Measurements from ENCODE around the gene FSIP1.
A peak's percentile ranks its signal among the peaks of the same experiment; 100 is the strongest.

Gene FSIP1

GRCh38 chr15:39589815-39590644 lies 192.6 kb downstream of the FSIP1 start:
- no peak for DNase-seq

DNA sequence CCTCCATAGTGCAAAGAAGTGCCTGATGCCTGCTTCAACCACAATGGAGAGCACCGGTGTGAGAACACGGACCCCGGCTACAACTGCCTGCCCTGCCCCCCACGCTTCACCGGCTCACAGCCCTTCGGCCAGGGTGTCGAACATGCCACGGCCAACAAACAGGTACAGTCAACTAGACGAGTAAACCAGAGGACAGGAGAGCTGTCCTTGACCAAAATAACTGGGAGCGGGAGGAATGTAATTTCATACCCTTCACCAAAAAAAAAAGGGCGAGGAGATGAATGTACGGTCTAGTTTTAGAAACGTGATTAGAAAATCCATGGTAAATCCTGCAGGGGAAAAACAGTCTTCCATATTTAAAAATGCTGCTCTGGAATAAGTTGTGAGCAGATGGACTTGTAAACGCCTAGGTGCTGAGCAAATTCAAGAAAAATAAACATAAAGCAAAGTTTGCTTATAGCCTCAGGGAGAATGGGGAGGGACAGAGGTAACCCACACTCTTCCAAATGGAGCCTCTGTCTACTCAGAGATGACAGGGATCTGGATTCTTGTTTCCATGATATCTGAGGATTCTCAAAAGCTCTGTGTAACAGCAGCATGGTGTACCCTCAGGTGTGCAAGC lies 193.3 kb downstream of the FSIP1 start:
- DNase-seq = no peak

DNA sequence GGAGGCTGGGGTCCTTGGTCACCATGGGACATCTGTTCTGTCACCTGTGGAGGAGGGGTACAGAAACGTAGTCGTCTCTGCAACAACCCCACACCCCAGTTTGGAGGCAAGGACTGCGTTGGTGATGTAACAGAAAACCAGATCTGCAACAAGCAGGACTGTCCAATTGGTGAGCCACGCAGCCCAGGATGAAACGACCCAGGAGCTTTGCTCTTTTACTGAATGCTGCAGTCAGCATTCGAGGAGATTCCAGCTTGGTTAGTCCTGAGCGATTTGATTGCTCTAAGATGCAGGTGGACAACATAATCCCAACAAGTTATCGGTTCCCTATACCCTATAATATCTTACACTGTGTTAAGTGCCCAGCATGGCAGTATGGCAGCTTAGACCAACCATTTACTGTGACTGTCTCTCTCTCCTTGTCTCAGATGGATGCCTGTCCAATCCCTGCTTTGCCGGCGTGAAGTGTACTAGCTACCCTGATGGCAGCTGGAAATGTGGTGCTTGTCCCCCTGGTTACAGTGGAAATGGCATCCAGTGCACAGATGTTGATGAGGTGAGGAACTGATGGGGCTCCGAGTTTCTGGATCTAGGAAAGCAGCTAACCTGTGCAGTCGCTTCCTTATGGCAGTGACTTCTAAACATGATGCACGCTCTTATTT lies 194.0 kb downstream of the FSIP1 start:
- DNase-seq = no peak

DNA sequence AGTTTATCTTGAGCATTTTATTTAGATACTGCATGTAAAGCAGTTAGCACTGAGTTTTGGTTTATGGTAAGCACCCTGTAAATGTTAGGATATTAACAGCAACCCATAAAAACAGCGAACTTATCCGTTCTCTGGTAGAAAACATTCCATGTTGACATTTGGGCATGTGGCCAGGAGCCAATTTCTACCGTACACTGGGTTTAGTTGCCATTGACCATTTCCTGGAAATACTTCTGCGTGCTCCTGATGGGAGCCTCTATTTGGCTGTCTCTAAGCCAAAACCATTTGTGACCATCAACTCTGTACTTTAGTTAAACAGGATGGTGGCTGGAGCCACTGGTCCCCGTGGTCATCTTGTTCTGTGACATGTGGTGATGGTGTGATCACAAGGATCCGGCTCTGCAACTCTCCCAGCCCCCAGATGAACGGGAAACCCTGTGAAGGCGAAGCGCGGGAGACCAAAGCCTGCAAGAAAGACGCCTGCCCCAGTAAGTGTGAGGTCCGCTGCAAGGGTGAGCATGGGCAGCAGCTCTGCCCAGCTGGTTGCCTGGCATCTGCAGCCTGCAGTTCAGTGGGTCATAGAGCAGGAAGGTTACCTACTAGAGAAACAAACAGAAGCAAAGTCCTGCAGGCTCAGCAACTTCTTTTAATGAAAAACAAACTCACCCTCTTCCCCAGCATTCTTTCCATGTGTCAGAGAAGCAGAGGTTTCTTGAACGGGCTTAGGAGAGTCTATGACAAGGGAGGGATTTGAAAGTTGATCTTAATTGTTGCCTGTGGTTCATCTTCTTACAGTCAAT lies 194.7 kb downstream of the FSIP1 start:
- DNase-seq = no peak

DNA sequence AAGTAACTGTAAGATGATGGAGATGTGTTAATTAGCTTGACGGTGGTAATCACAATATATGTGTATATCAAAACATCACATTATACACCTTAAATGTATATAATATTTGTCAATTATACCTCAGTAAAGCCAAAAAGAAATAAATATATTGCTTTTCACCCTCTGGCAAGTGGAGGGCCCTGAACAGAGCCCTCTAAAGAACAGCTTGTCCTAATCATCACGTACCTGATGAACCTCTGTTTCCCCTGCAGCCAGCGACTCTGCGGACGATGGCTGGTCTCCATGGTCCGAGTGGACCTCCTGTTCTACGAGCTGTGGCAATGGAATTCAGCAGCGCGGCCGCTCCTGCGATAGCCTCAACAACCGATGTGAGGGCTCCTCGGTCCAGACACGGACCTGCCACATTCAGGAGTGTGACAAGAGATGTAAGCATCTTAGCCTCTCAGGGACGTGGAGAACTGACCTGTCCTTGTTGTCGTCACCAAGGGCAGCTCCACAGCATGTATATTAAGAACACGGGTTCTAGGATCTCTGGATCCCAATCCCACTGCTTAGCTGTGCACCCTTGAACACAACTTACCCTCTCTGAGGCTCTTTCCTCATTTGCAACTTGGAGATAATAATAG lies 195.4 kb downstream of the FSIP1 start:
- no peak for DNase-seq

DNA sequence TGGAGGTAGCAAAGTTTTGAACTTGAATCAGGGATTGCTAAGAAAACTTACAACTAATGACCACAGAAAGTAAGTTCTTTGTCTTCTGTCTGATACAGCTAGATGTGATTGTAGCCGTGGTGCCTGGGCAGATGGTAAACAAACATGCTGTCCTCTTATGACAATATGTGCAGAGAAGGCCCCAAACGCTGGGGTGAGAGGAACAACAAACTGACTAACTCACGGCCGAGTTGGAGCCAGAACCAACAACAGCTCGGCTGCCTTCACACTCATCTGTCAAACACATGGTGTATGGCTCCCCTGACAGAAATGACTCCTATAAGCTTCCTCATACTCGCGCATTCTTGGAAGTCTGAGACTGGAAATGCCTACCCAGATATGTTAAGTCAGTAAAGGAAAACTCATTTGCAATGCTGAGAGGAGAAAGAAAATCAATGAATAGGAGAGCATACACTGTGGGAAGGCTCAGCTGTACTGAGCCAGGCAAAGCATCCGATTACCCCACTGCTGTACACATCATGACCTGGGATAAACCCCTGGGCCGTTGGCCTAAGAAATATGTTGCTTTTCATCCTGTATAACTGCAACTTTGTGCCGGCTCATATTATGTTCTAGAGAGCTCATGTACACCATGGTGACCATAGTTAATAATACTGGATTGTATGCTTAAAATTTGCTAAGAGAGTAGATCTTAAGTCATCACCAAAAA lies 196.1 kb downstream of the FSIP1 start:
- no peak for DNase-seq

DNA sequence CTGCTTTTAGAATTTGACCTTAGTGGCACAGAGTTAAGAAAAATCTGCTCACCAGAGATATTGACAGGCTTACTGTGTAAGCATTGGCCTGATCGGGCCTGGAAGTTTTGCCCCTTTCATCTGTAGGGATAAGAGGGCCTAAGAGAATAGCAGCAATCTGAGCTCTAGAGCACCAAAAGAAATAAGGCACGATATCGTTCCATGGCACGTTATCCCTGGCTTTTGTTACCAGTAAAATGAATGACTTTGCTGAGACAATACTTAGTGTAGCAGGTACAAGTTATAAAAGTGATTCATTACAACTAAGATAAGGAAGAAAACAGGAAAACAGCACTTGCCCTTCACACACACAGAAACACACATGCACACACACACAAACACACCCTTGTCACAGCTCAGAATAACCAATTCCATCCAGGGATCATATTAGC lies 196.8 kb downstream of the FSIP1 start:
- no peak for DNase-seq

- DNase-seq = no peak
These were observed 197.2 kb downstream of the FSIP1 start for GRCh38 chr15:39585389-39585841.

DNA sequence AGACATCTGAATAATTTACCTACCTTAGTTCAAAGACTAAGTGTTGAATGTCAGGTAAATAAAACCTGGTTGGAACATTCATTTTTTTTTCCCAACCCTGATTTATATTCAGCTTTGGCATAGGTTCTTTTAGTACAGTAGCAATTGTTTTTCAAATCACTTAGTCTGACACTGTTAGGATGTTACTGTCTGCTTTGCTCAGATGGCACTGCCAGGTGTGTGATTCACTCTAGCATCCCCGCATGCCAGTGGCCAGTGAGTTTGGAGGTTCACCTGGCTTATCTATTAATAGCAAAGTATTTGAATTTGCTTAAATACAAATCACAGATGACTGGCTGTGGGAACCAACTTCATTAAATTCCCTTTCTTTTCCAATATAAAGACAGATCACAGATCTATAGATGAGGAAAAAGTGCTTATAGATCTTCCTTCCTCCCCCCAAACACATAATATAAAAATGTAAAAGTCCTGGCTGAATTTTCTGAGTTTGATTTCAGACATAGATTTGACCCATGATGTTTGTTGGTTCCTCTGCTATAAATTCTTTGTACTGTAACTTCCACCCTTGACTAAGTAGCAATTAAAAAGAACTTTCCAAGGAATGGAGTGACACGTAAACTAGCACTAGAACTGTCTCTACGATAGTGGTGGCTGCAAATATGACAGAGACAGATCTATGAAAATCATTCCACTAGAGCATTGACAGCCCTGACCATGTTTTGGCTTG lies 197.8 kb downstream of the FSIP1 start:
- DNase-seq = no peak

GRCh38 chr15:39584266-39584659 lies 198.4 kb downstream of the FSIP1 start:
- no peak for DNase-seq

- DNase-seq = peak; percentile 39
These were observed 198.9 kb downstream of the FSIP1 start for GRCh38 chr15:39583596-39584265.

DNA sequence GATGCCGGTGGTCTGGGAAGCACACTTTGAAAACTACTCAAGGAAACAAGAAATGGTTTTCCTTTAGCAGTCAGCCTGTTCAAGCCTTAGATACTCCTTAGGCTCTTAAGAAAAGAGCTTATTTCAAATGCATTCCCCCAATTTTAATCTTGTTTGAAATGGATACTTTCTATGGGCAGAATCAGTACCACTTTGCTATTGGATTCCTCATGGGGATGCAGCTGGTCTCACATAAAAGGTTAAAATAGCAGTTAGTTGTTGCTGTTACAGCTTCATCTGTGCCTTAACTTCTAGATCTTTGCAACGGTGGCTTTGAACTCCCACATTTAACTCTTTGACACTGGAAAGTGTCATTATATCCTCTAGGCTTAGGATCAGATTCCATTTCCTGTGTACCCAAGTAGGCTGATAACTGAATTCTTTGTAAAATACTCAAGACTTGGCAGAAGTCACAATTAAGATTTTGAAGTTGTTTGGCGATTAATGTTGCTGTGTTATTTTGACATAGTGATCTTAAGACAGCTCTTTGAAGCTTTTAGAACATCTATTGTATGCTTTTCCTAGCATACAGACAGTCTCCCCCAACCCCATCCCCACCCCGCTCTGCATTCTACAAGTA lies 199.6 kb downstream of the FSIP1 start:
- no peak for DNase-seq

DNA sequence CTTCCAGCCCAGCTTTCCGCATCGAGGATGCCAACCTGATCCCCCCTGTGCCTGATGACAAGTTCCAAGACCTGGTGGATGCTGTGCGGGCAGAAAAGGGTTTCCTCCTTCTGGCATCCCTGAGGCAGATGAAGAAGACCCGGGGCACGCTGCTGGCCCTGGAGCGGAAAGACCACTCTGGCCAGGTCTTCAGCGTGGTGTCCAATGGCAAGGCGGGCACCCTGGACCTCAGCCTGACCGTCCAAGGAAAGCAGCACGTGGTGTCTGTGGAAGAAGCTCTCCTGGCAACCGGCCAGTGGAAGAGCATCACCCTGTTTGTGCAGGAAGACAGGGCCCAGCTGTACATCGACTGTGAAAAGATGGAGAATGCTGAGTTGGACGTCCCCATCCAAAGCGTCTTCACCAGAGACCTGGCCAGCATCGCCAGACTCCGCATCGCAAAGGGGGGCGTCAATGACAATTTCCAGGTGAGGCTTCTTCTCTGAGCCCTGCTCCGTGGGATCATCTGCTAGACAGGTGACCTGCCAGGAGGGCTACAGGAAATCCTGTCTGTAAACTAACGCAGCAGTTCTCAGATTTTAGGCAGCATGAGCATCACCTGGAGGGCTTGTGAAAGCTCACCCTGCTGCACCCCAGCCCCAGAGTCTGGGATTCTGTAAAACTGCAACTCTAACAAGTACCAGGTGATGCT lies 200.2 kb downstream of the FSIP1 start:
- DNase-seq = no peak

DNA sequence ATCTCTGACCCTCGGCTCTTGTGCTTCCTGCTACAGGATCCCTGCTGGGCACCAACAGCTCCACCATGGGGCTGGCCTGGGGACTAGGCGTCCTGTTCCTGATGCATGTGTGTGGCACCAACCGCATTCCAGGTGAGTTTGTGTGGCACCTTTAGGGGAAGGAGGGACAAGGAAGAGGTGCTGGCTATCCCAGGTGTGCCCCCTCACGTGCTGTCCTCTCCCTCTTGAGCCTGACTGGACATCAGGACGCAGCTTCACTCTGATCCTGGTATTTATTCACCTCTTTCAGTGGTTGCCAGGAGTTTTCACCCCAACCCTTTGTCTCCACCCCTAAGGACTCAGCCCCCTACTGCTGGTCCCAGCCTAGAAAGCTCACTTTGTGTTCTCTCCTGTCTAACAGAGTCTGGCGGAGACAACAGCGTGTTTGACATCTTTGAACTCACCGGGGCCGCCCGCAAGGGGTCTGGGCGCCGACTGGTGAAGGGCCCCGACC lies 200.8 kb downstream of the FSIP1 start:
- no peak for DNase-seq

GRCh38 chr15:39581242-39581792 lies 201.3 kb downstream of the FSIP1 start:
- DNase-seq = no peak

DNA sequence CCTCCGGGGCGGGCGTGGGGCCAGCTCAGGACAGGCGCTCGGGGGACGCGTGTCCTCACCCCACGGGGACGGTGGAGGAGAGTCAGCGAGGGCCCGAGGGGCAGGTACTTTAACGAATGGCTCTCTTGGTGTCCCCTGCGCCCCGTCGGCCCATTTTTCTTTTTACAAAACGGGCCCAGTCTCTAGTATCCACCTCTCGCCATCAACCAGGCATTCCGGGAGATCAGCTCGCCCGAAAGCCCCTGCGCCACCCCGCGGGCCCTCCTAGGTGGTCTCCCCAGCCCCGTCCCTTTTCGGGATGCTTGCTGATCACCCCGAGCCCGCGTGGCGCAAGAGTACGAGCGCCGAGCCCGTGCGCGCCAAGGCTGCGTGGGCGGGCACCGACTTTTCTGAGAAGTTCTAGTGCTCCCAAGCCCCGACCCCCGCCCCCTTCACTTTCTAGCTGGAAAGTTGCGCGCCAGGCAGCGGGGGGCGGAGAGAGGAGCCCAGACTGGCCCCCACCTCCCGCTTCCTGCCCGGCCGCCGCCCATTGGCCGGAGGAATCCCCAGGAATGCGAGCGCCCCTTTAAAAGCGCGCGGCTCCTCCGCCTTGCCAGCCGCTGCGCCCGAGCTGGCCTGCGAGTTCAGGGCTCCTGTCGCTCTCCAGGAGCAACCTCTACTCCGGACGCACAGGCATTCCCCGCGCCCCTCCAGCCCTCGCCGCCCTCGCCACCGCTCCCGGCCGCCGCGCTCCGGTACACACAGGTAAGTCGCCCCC lies 202.0 kb downstream of the FSIP1 start, which contains the start of gene THBS1:
TSS of gene THBS1 (plus strand) at position 595 of the 757 bp plus-strand sequence. CDS start 779 bp downstream, outside the sequence.
- peak; percentile 17 for DNase-seq

DNA sequence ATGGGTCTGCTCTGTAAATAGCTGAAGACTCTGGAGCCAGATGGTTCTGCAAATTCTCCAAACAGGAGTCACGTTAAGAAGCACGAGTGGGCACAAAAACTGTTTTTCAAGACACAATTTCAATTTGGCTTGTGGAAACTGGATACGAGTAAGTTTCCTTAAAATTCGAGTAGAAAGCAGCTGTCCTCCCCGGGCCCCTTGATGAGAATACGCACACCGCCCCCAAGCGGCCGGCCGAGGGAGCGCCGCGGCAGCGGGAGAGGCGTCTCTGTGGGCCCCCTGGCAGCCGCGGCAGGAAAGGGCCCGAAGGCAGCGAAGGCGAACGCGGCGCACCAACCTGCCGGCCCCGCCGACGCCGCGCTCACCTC lies 202.5 kb downstream of the FSIP1 start:
- DNase-seq = peak; percentile 87

DNA sequence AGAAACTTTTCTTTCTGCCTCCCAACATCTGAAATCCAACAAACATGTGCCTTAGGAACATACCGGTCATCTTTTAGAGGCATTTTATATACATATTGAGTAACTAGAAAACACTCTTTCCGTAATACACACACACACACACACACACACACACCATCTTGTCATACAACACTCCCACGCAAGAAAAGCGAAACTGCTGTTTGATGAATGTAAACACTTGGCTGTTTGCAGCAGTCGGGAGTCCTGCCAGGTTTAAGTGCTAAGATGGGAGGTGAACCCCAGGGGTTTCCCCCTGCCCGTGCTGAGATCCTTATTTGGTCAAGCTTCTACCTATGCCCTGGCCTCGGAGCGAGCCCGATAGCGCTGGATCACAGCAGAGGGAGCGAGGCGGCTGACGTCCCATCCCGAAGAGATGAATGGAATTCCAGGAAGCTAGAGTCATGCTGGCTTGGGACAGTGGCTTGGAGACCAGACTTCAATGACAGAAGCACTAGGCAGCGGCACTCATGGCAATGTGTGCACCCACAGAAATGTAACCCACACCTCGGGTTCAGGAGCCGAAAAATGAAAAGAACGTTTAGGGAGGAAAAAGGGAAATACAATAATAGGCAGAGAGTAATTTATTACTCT lies 203.0 kb downstream of the FSIP1 start:
- DNase-seq = no peak
